Gastrocnemius medialis (tissue), 4 donors: ENCODE results near the gene THY1. TPM values are rescaled to one million over a fixed set of nuclear protein-coding genes. Genes with fewer than 3 reads are reported as not detected.

Source experiments
- ATAC-seq, 2 donors: fragments of 150-250 bp; one replicate each; pipeline ENCODE4 v1.9.1; 2016
- DNase-seq, 2 donors: peaks; one replicate each; pipeline ENCODE4 v3.0.0-alpha.2; 2019
- H3K27ac ChIP-seq, 4 donors: fragments of 200-600 bp; sonication (generic); 1 replicate in 1 of 4; 2 replicates in 3 of 4; pipeline ENCODE4 v1.5.1; 2016 to 2018; ENCODE audit warnings: mild to moderate bottlenecking in 2 of 4, moderate library complexity in 1 of 4
- H3K27me3 ChIP-seq, 3 donors: fragments of 200-600 bp; sonication (generic) in 2 of 3; 1 replicate in 1 of 3; 2 replicates in 2 of 3; pipeline versions ENCODE4 v1.5.1 to v1.6.0; 2016 to 2019; ENCODE audit warnings: mild to moderate bottlenecking in 1 of 3, moderate library complexity in 1 of 3
- H3K36me3 ChIP-seq, 2 donors: fragments of 200-600 bp; sonication (generic) in 1 of 2; one replicate each; pipeline ENCODE4 v1.5.1; 2017 to 2018
- H3K4me1 ChIP-seq, 2 donors: fragments of 200-600 bp; sonication (generic) in 1 of 2; one replicate each; pipeline ENCODE4 v1.5.1; 2016 to 2017; ENCODE audit warnings: mild to moderate bottlenecking in 2 of 2
- H3K4me3 ChIP-seq, 4 donors: fragments of 200-600 bp; sonication (generic) in 3 of 4; 1 replicate in 1 of 4; 2 replicates in 3 of 4; pipeline ENCODE4 v1.5.1; 2016 to 2019; ENCODE audit warnings: mild to moderate bottlenecking in 2 of 4
- H3K9me3 ChIP-seq, 3 donors: fragments of 200-600 bp; sonication (generic) in 2 of 3; 1 replicate in 1 of 3; 2 replicates in 2 of 3; pipeline ENCODE4 v1.5.1; 2016 to 2019
- CTCF ChIP-seq, 5 experiments: fragments of 450-650 bp in 3 of 5; fragments of 200-600 bp in 2 of 5; sonication (generic) in 2 of 5; IDR thresholded peaks in 4 of 5; conservative IDR thresholded peaks in 1 of 5; 1 replicate in 4 of 5; 2 replicates in 1 of 5; pipeline ENCODE4 v1.5.1; 2016 to 2019; ENCODE audit warnings: antibody characterized with exemption in 5 of 5, mild to moderate bottlenecking in 3 of 5, moderate library complexity in 3 of 5
- POLR2A ChIP-seq, 2 donors: fragments of 450-650 bp; IDR thresholded peaks; one replicate each; pipeline ENCODE4 v1.6.1; 2017; ENCODE audit warnings: antibody characterized with exemption in 2 of 2, mild to moderate bottlenecking in 2 of 2, moderate library complexity in 2 of 2
- in situ Hi-C, 4 donors: fragments of 200-750 bp; cut with MboI; loops; one replicate each; pipeline versions ENCODE4 v1.15.0 to v1.8.0; 2017; ENCODE audit warnings: low sequenced_read_pairs in 4 of 4
- intact Hi-C: fragments of 100-400 bp; cut with DNase I; formaldehyde crosslinking; loops from one replicate; pipeline ENCODE4 v1.15.1; 2023; ENCODE audit warnings: low total_unique reads
- total RNA-seq, 4 donors: library from RNA; depleted of rRNA; stranded (reverse); fragments of >200 nt; gene quantifications; one replicate each; pipeline versions ENCODE4 v1.1.0 to v1.2.3, GENCODE V29; 2016

THY1 gene
- total RNA-seq, 4 donors from 2014 or later, result 0.22 to 0.70 (median 0.36) TPM; not detected in 1

- Histone ChIP-seq H3K27me3 (no peaks in the 10 kb centered on the region), H3K27ac (no peak overlapping the region), H3K4me3 (no peak overlapping the region), H3K4me1 (no peaks in the 10 kb centered on the region), H3K9me3 (peaks cover 0 to 10% (median 0%) of the 10 kb centered on the region in 3 donors), H3K36me3 (no peaks in the 10 kb centered on the region)
- in situ Hi-C loops (loop anchor here in 1 of 4 donors (10.0 kb wide), 1 partner anchor 78 kb away; no protein-coding TSS in a partner anchor), intact Hi-C loops (no loop called here)
- no peak for DNase-seq
- ATAC-seq, result no peak
- no peak for TF ChIP-seq POLR2A (IDR thresholded peaks at IDR 0.05)
- TF ChIP-seq CTCF (IDR thresholded peaks at IDR 0.05 in 4 of 5, conservative IDR thresholded peaks at IDR 0.05 in 1 of 5), result no peak
Measured at GRCh38 chr11:119396835-119397234, 26.1 kb downstream of the THY1 start.

GRCh38 chr11:119391275-119391674 lies 31.7 kb downstream of the THY1 start:
- no peak for TF ChIP-seq POLR2A (IDR thresholded peaks at IDR 0.05)
- TF ChIP-seq CTCF (IDR thresholded peaks at IDR 0.05 in 4 of 5, conservative IDR thresholded peaks at IDR 0.05 in 1 of 5), result no peak
- in situ Hi-C loops (loop anchor here in 1 of 4 donors (10.0 kb wide), 1 partner anchor 84 kb away; no protein-coding TSS in a partner anchor), intact Hi-C loops (no loop called here)
- Histone ChIP-seq H3K27ac (no peak overlapping the region), H3K4me1 (no peaks in the 10 kb centered on the region), H3K4me3 (no peak overlapping the region), H3K9me3 (no peaks in the 10 kb centered on the region), H3K36me3 (no peaks in the 10 kb centered on the region), H3K27me3 (no peaks in the 10 kb centered on the region)
- no peak for ATAC-seq
- DNase-seq, result no peak

GRCh38 chr11:119389611-119390254 lies 33.2 kb downstream of the THY1 start:
- Histone ChIP-seq H3K36me3 (no peaks in the 10 kb centered on the region), H3K9me3 (no peaks in the 10 kb centered on the region), H3K27ac (no peak overlapping the region), H3K4me1 (no peaks in the 10 kb centered on the region), H3K27me3 (no peaks in the 10 kb centered on the region), H3K4me3 (no peak overlapping the region)
- ATAC-seq, result no peak
- TF ChIP-seq CTCF (IDR thresholded peaks at IDR 0.05 in 4 of 5, conservative IDR thresholded peaks at IDR 0.05 in 1 of 5) (no peak), POLR2A (IDR thresholded peaks at IDR 0.05) (no peak)
- no peak for DNase-seq
- intact Hi-C loops, result no loop called here
- in situ Hi-C loops, result loop anchor here in 1 of 4 donors (10.0 kb wide), 1 partner anchor 85 kb away; no protein-coding TSS in a partner anchor

- in situ Hi-C loops (no loop called here), intact Hi-C loops (no loop called here)
- Histone ChIP-seq H3K27me3 (no peaks in the 10 kb centered on the region), H3K9me3 (no peaks in the 10 kb centered on the region), H3K36me3 (no peaks in the 10 kb centered on the region), H3K4me1 (no peaks in the 10 kb centered on the region), H3K4me3 (no peak overlapping the region), H3K27ac (no peak overlapping the region)
- TF ChIP-seq POLR2A (IDR thresholded peaks at IDR 0.05) (no peak), CTCF (IDR thresholded peaks at IDR 0.05 in 4 of 5, conservative IDR thresholded peaks at IDR 0.05 in 1 of 5) (no peak)
- DNase-seq (no peak), ATAC-seq (no peak)
Measured at GRCh38 chr11:119388103-119388502, 34.9 kb downstream of the THY1 start.
